Medulla oblongata (tissue), 1 donor: Measurements from ENCODE around the gene WIPI1.
"Not testable (repeated sequence)": the region's sequence is repeated elsewhere in the genome, so short reads cannot be mapped to it uniquely, and the experiment has no call there.

Experiments
- DNase-seq: peaks from one replicate; pipeline ENCODE4 v3.0.0-alpha.2; 2015; ENCODE audit errors: extremely low spot score

Gene WIPI1

GRCh38 chr17:68437979-68438822, 19.1 kb downstream of the WIPI1 start:
- peak; percentile 56 for DNase-seq

GRCh38 chr17:68435876-68436842, 21.1 kb downstream of the WIPI1 start:
- peak; percentile 79 for DNase-seq

- no peak for DNase-seq
Observed at GRCh38 chr17:68435361-68435760, 21.9 kb downstream of the WIPI1 start.

GRCh38 chr17:68433911-68434508, 23.3 kb downstream of the WIPI1 start:
- DNase-seq, result no peak

DNA sequence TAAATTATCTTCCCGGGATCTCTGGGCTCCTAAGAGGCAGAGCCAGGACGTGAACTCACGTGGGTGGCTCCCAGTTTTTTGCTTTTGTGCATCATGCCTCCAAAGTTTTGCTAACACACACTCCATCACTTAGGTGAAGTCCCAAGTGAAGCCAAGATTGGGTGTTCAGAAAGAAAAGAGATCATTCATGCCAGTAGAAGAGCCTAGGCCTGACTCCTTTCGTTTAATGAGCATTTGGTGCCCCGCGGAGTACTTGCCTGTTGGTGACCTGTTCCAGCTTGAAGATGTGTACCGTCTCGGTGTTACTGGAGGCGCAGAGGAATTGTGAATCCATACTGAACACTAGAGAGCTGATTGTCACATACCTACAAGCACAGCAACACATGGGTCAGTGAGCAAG, 24.1 kb downstream of the WIPI1 start:
- DNase-seq, result no peak

- DNase-seq, result no peak
Observed at GRCh38 chr17:68432086-68432864, 25.0 kb downstream of the WIPI1 start.

DNA sequence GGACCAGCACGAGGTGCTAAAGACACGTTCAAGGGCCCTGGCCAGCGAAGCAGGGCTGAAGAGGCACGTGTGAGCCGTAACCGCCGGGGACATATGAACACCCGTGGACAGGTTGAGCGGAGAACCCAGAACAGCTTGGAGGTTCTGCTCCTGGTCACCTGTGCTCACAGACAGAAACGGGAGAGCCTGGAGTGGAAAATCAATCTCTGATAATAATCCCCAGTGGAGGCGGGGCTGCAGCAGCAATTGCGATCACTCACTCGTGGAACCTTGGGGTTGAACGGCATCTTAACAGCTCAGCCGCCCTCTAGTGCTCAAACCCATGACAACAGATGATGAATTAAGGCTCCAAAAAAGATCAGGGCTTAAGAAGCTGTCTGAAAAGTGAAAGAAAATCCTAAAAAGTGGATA, 25.6 kb downstream of the WIPI1 start:
- no peak for DNase-seq

- no peak for DNase-seq
Observed at GRCh38 chr17:68431045-68431608, 26.2 kb downstream of the WIPI1 start.

- no peak for DNase-seq
Observed at GRCh38 chr17:68429881-68430280, 27.4 kb downstream of the WIPI1 start.

GRCh38 chr17:68428498-68429172, 28.7 kb downstream of the WIPI1 start:
- DNase-seq, result no peak

- no peak for DNase-seq
Observed at GRCh38 chr17:68427575-68427974, 29.7 kb downstream of the WIPI1 start.

DNA sequence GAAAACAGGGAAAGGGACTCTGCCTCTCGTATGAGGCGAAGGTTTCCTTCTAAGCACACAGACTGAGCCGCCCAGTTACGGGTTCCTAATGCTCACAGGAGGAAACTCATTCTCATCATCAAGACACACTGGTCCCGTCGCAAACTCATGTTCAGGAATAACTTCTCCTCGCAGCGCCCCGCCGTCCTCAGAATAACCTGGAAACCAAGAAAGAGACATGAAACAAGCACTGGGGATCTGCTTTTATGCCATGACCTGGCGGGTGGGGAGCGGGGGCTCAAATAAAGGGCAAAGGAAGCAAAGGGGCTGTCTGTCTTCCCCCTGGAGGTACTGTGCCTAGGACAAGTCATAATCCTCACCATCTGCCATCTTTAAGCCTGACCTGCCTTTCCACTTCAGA, 31.3 kb downstream of the WIPI1 start:
- DNase-seq, result no peak

GRCh38 chr17:68424861-68425260, 32.4 kb downstream of the WIPI1 start:
- no peak for DNase-seq

DNA sequence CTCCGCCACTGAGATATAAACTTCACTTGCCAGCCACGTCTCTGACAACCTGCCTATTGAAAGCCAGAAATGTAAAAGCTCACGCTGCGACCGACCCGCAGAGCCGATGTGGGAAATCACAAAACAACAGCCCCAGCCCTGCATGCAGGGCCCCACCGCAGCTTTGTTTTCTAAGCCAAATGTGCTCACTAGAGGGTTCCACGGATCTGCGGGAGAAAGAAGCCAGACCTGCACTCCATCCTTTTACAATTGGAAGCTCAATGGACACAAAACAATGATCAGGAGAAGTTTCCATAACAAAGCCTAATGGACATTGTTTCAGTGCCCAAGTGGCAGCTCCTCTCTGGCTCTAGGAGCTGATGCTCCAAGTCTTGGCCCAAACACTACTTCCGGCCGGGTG, 33.1 kb downstream of the WIPI1 start:
- no peak for DNase-seq

GRCh38 chr17:68423251-68423650, 34.0 kb downstream of the WIPI1 start:
- no peak for DNase-seq

DNA sequence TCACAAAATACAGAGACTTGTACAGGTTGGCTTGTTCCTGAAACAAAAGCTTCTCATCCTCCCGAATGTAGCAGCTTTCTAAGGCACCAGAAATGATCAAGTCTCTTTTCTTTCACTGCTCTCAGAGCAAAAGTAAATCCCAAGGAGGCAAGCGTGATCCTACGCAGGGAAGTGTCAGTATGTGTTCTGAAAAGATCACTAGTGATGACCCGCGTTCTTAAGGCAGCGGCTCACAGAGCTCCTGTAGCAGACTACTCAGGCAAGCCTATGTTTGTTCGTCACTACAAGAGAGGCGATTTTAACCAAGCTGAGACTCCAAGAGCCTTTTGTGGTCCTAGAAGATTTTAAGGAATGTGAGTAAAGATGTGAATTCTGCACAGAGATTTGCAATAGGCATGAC, 34.5 kb downstream of the WIPI1 start:
- no peak for DNase-seq

DNA sequence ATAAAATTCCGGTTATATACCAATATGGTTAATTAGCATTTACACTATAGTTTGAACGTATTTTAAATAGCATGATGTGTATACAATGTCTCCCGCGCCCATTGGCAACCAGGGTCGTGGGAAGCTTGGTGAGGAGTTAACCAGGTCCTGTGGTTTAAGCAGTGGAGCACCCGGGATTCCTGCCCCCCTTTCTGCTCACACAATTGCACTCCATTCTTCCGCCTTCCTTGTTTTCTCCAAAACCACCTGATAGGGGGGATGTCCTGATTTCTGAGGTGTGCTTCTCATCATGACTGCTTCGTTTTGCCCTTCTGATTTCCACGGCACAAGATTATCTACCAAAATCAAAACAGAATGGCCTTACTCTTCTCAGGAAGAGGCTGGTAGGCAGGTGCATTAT, 35.8 kb downstream of the WIPI1 start:
- no peak for DNase-seq

- DNase-seq, result no peak
Observed at GRCh38 chr17:68420065-68420464, 37.2 kb downstream of the WIPI1 start.

GRCh38 chr17:68418876-68419275, 38.4 kb downstream of the WIPI1 start:
- no peak for DNase-seq

- DNase-seq, result no peak
Observed at GRCh38 chr17:68417317-68417716, 40.0 kb downstream of the WIPI1 start.

GRCh38 chr17:68414901-68415300, 42.4 kb downstream of the WIPI1 start:
- DNase-seq, result not testable (repeated sequence)
